GM13977 (cell line): ENCODE measurements around the gene NFATC2IP.

ENCODE experiments used
- DNase-seq: peaks from one replicate; pipeline ENCODE4 v3.0.0; 2012; ENCODE audit warnings: low spot score
- CTCF ChIP-seq: IDR thresholded peaks from 2 replicates; pipeline ENCODE4 v1.5.1; 2012; ENCODE audit warnings: mild to moderate bottlenecking, control low read depth; ENCODE audit not compliant: insufficient read depth; ENCODE audit errors: extremely low read depth, missing control alignments
- in situ Hi-C: fragments of 300-500 bp; cut with MboI; formaldehyde crosslinking; loops from one replicate; pipeline ENCODE4 v1.12.0; 2022; ENCODE audit warnings: low sequenced_read_pairs, low pct_unique_long_range_greater_than_20kb, mixed read lengths, inconsistent platforms; ENCODE audit not compliant: unreplicated experiment

Gene NFATC2IP

GRCh38 chr16:28917095-28917494 is 33.6 kb upstream of the NFATC2IP start:
- TF ChIP-seq CTCF, result no peak
- no peak for DNase-seq
- in situ Hi-C loops, result no loop called here

GRCh38 chr16:28918698-28919097 is 32.0 kb upstream of the NFATC2IP start:
- in situ Hi-C loops, result no loop called here
- no peak for TF ChIP-seq CTCF
- no peak for DNase-seq

GRCh38 chr16:28923231-28923587 is 27.5 kb upstream of the NFATC2IP start:
- in situ Hi-C loops, result no loop called here
- DNase-seq, result no peak
- no peak for TF ChIP-seq CTCF

- peak; percentile 82 for DNase-seq
- in situ Hi-C loops, result no loop called here
- no peak for TF ChIP-seq CTCF
Observed at GRCh38 chr16:28923652-28924398, 26.9 kb upstream of the NFATC2IP start.

GRCh38 chr16:28924399-28924761 is 26.4 kb upstream of the NFATC2IP start:
- no peak for TF ChIP-seq CTCF
- no peak for DNase-seq
- in situ Hi-C loops, result no loop called here

GRCh38 chr16:28924762-28925385 is 25.9 kb upstream of the NFATC2IP start, which contains the start of gene RABEP2:
Gene RABEP2 (minus strand): TSS chr16:28925238. CDS start chr16:28925163, 75 bp downstream.
- TF ChIP-seq CTCF, result no peak
- peak; percentile 99 for DNase-seq
- in situ Hi-C loops, result no loop called here
